Measurements from ENCODE around the gene FPGS. TPM values are rescaled to one million over a fixed set of nuclear protein-coding genes. Genes with fewer than 3 reads are reported as not detected.

FPGS gene
- total and polyA plus RNA-seq, 4 donors, result 42.5 to 115 (median 93.6) TPM

GRCh38 chr9:127767410-127767809, 35.3 kb upstream of the FPGS start:
- ATAC-seq (ENCODE audit: insufficient read depth, low FRiP score) (no peak), DNase-seq (no peak)
- Histone ChIP-seq H3K9ac (ENCODE audit: insufficient read depth in 1 of 2, low read length in 2 of 2) (peak overlapping the region in 1 of 2 donors; percentile 34), H3K36me3 (ENCODE audit: control insufficient read depth in 4 of 4, insufficient read depth in 4 of 4, low read length in 4 of 4) (peaks cover 0 to 9% (median 0%) of the 10 kb centered on the region in 4 donors), H3K4me1 (ENCODE audit: control insufficient read depth in 5 of 5, insufficient read depth in 5 of 5, low read length in 5 of 5) (peaks cover 0 to 21% (median 6%) of the 10 kb centered on the region in 5 donors), H3K9me3 (ENCODE audit: control insufficient read depth in 4 of 4, insufficient read depth in 3 of 4, low read length in 3 of 4) (no peaks in the 10 kb centered on the region), H3K27me3 (ENCODE audit: control insufficient read depth in 3 of 3, insufficient read depth in 3 of 3, low read length in 2 of 3) (no peaks in the 10 kb centered on the region), H3K27ac (ENCODE audit: low read depth in 1 of 2, low read length in 1 of 2) (peak overlapping the region; percentile 78 to 86), H3K4me3 (no peak overlapping the region)
- 46 to 54% methylated on average over 3 of the region's 3 CpGs for WGBS, 2 donors
- TF ChIP-seq CTCF (IDR thresholded peaks at IDR 0.05; ENCODE audit: control extremely low read depth, extremely low read depth), result no peak

GRCh38 chr9:127767909-127768331, 34.8 kb upstream of the FPGS start:
- WGBS, 2 donors, result 41 to 59% methylated on average over 13 of the region's 13 CpGs
- Histone ChIP-seq H3K27me3 (ENCODE audit: control insufficient read depth in 3 of 3, insufficient read depth in 3 of 3, low read length in 2 of 3) (no peaks in the 10 kb centered on the region), H3K4me1 (ENCODE audit: control insufficient read depth in 5 of 5, insufficient read depth in 5 of 5, low read length in 5 of 5) (peaks cover 0 to 21% (median 4%) of the 10 kb centered on the region in 5 donors), H3K9ac (ENCODE audit: insufficient read depth in 1 of 2, low read length in 2 of 2) (peak overlapping the region in 1 of 2 donors; percentile 34), H3K4me3 (no peak overlapping the region), H3K27ac (ENCODE audit: low read depth in 1 of 2, low read length in 1 of 2) (peak overlapping the region; percentile 78 to 86), H3K9me3 (ENCODE audit: control insufficient read depth in 4 of 4, insufficient read depth in 3 of 4, low read length in 3 of 4) (no peaks in the 10 kb centered on the region), H3K36me3 (ENCODE audit: control insufficient read depth in 4 of 4, insufficient read depth in 4 of 4, low read length in 4 of 4) (peaks cover 0 to 9% (median 0%) of the 10 kb centered on the region in 4 donors)
- no peak for TF ChIP-seq CTCF (IDR thresholded peaks at IDR 0.05; ENCODE audit: control extremely low read depth, extremely low read depth)
- DNase-seq, result peak; percentile 83 to 88 (median 85)
- no peak for ATAC-seq (ENCODE audit: insufficient read depth, low FRiP score)

DNA sequence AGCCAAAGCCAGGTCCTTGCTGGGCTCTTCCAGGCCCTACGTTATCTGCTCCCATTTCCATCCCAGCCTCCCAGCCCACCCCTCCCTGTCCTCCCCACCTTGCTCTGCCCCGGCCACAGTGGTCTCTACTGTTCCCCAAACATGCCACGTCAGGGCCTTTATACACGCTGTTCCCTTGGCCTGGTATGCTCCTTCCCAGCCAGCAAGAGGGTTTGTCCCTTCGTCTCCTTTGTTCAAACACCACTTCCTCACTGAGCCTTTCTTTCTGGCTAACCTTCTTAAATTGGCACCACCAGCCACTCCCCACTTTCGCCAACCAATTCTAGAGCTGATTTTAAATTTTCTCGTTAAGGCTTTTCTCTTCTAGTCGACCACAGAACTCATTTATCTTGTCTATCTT, 34.0 kb upstream of the FPGS start:
- Histone ChIP-seq H3K27me3 (ENCODE audit: control insufficient read depth in 3 of 3, insufficient read depth in 3 of 3, low read length in 2 of 3) (no peaks in the 10 kb centered on the region), H3K36me3 (ENCODE audit: control insufficient read depth in 4 of 4, insufficient read depth in 4 of 4, low read length in 4 of 4) (peaks cover 0 to 9% (median 0%) of the 10 kb centered on the region in 4 donors), H3K9ac (ENCODE audit: insufficient read depth in 1 of 2, low read length in 2 of 2) (no peak overlapping the region)

More for the DNA sequence above, 34.0 kb upstream of the FPGS start:
- Histone ChIP-seq H3K9me3 (ENCODE audit: control insufficient read depth in 4 of 4, insufficient read depth in 3 of 4, low read length in 3 of 4) (no peaks in the 10 kb centered on the region), H3K4me1 (ENCODE audit: control insufficient read depth in 5 of 5, insufficient read depth in 5 of 5, low read length in 5 of 5) (peaks cover 0 to 21% (median 4%) of the 10 kb centered on the region in 5 donors), H3K4me3 (no peak overlapping the region), H3K27ac (ENCODE audit: low read depth in 1 of 2, low read length in 1 of 2) (peak overlapping the region; percentile 78 to 86)
- ATAC-seq (ENCODE audit: insufficient read depth, low FRiP score), result no peak
- no peak for TF ChIP-seq CTCF (IDR thresholded peaks at IDR 0.05; ENCODE audit: control extremely low read depth, extremely low read depth)
- WGBS, 2 donors, result 48 to 67% methylated on average over 8 of the region's 8 CpGs
- no peak for DNase-seq

Measured in lung (tissue), 12 donors.